Subcutaneous adipose tissue (tissue), 4 donors: ENCODE measurements around the gene HAS3. TPM values are rescaled to one million over a fixed set of nuclear protein-coding genes. Genes with fewer than 3 reads are reported as not detected.

Experiments
- CTCF ChIP-seq: fragments of 450-650 bp; IDR thresholded peaks from one replicate; pipeline ENCODE4 v1.5.1; 2016; ENCODE audit warnings: low read depth, mild to moderate bottlenecking, control low read depth, antibody characterized with exemption, moderate library complexity
- total RNA-seq, 4 donors: library from RNA; depleted of rRNA; stranded (reverse); fragments of >200 nt; gene quantifications; one replicate each; pipeline ENCODE4 v1.1.0, GENCODE V29; 2016

The HAS3 gene
- total RNA-seq, 4 donors from 2014 or later: 0.34 to 1.6 (median 1.0) TPM

- no peak for TF ChIP-seq CTCF
Observed at GRCh38 chr16:69069504-69069903, 35.9 kb upstream of the HAS3 start.

GRCh38 chr16:69071036-69071435, 34.4 kb upstream of the HAS3 start:
- no peak for TF ChIP-seq CTCF

DNA sequence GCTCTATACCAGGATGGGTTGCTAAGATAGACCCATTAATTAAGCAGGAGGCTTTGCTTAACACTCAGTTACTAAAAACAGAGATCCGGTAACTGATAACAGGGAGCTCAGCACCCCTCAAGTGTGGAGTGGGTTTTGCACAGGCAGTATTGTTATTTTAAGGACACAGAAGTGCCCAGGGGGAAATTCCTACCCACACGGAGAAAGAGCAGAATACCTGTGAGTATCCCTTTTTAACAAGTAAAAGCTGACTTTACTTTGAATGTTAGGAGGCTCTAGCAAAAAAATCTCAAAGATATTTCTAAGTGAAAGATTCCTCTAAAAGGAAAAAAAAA, 32.8 kb upstream of the HAS3 start:
- no peak for TF ChIP-seq CTCF

GRCh38 chr16:69073181-69073702, 32.2 kb upstream of the HAS3 start:
- no peak for TF ChIP-seq CTCF

DNA sequence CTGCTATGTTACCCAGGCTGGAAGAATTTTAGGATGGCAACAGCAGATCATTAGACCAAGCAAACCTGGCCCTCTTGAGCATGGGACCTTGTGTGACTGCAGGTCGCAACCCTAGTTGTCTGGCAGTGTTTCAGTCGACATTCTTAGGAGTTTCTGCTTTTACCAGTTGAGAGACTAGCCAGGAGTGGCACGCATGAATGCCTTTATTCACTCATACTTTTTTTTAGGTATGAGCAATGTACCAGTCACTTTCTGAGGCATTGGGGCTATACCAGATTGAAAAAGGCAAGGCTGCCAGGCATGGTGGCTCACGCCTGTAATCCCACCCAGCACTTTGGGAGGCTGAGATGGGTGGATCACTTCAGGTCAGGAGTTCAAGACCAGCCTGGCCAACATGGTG, 28.2 kb upstream of the HAS3 start:
- no peak for TF ChIP-seq CTCF

DNA sequence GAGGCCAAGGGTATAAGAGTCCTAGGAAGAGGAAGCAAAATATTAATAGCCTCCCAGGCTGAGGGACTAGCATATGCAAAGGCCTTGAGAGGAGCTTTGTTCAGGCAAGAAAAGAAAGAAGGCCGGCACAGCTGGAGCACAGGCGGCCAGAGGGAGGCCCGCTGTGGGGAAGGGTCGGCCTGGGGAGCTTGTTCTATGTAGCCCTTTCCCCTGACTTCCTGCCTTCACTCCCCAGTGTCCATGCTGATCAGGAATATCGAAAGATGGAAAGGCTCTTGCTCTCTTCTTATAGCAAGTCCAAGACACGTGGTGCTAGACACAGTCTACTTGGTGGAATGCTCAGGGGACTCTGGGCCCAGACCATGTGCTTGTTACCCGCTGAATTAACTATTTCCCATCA, 27.4 kb upstream of the HAS3 start:
- TF ChIP-seq CTCF: no peak

DNA sequence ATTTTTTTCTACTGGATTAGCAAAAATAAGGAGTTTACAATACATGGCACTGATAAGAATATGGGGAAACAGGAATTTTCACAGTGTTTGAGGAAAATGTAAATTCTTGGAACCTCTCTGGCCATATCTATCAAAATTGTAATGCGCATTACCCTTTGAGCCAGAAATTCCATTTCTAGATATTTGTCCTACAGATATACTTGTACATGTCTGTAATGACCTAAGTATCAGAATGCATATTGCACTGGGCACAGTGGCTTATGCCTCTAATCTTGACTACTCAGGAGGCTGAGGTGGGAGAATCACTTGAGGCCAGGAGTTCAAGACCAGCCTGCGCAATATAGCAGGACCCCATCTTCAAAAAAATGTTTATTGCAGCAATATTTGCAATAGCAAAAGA, 25.8 kb upstream of the HAS3 start:
- TF ChIP-seq CTCF: no peak
